ENCODE data around the gene NELFA. TPM values are rescaled to one million over a fixed set of nuclear protein-coding genes. Genes with fewer than 3 reads are reported as not detected.
A peak's percentile ranks its signal among the peaks of the same experiment; 100 is the strongest.

Gene NELFA
- total RNA-seq, 1 donor from 2014 or later, result 34.5 TPM

- TF ChIP-seq CTCF (conservative IDR thresholded peaks at IDR 0.05; ENCODE audit: low read depth, low read length), result no peak
- H3K4me3 ChIP-seq (ENCODE audit: low read depth, low read length), result no peak overlapping the region
- DNase-seq (ENCODE audit: low read depth), result no peak
These were observed 62.9 kb downstream of the NELFA start for GRCh38 chr4:1945912-1946311.

- TF ChIP-seq CTCF (conservative IDR thresholded peaks at IDR 0.05; ENCODE audit: low read depth, low read length), result no peak
- H3K4me3 ChIP-seq (ENCODE audit: low read depth, low read length), result no peak overlapping the region
These were observed 63.5 kb downstream of the NELFA start for GRCh38 chr4:1945124-1945895.

GRCh38 chr4:1943928-1944327 is 64.8 kb downstream of the NELFA start:
- DNase-seq (ENCODE audit: low read depth), result no peak
- TF ChIP-seq CTCF (conservative IDR thresholded peaks at IDR 0.05; ENCODE audit: low read depth, low read length), result no peak

More at GRCh38 chr4:1945124-1945895, 63.5 kb downstream of the NELFA start:
- no peak for DNase-seq (ENCODE audit: low read depth)

GRCh38 chr4:1940566-1940965 is 68.2 kb downstream of the NELFA start:
- no peak for TF ChIP-seq CTCF (conservative IDR thresholded peaks at IDR 0.05; ENCODE audit: low read depth, low read length)
- DNase-seq (ENCODE audit: low read depth), result no peak
- no peak overlapping the region for H3K4me3 ChIP-seq (ENCODE audit: low read depth, low read length)

More at GRCh38 chr4:1943928-1944327, 64.8 kb downstream of the NELFA start:
- no peak overlapping the region for H3K4me3 ChIP-seq (ENCODE audit: low read depth, low read length)

GRCh38 chr4:1939664-1940509 is 68.9 kb downstream of the NELFA start:
- peak; percentile 32 for DNase-seq (ENCODE audit: low read depth)
- no peak overlapping the region for H3K4me3 ChIP-seq (ENCODE audit: low read depth, low read length)
- no peak for TF ChIP-seq CTCF (conservative IDR thresholded peaks at IDR 0.05; ENCODE audit: low read depth, low read length)

GRCh38 chr4:1938027-1938426 is 70.7 kb downstream of the NELFA start:
- no peak for DNase-seq (ENCODE audit: low read depth)
- H3K4me3 ChIP-seq (ENCODE audit: low read depth, low read length), result no peak overlapping the region
- no peak for TF ChIP-seq CTCF (conservative IDR thresholded peaks at IDR 0.05; ENCODE audit: low read depth, low read length)

All from epithelial cell of proximal tubule (primary cell).